ENCODE data around the gene KIAA1614.

The KIAA1614 gene

DNA sequence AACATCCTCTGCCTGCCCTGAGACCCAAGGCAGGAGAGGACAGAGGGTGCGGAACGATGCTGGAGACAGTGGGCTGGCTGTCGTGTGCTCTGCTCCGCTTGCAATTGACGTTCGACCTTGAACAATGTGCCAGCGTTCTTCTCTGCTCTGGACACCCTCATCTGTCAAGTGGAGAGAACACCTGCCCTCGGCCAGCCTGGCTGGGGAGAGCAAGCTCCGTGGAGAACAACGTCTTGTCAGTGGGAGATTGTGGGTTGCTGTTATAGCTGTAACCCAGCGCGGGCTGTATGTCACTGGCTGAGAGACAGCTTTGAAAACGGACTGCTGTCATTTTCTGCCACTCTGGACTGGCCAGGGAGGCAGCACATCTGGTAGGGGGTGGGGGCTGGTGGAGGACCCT, 14.7 kb downstream of the KIAA1614 start:
- no peak for DNase-seq

DNA sequence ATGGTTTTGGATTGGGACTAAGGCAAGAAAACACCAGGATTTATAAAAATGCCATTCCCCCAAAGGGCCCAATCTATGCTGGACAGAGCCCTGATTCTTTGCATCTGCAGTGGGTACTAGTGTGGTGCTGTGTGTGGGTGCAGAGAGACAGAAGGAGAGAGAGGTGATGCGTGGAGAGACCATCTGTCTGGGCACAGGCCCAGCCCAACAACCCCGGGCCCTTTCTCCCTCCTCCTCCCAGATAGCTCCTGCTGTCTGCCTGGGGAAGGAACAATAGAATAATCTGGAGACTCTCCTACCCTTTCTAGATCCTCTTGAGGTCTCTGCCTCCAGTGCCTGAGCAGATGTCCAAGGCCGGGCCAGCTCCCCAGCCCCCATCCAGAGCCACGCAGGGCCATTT, 15.1 kb downstream of the KIAA1614 start:
- no peak for DNase-seq

DNA sequence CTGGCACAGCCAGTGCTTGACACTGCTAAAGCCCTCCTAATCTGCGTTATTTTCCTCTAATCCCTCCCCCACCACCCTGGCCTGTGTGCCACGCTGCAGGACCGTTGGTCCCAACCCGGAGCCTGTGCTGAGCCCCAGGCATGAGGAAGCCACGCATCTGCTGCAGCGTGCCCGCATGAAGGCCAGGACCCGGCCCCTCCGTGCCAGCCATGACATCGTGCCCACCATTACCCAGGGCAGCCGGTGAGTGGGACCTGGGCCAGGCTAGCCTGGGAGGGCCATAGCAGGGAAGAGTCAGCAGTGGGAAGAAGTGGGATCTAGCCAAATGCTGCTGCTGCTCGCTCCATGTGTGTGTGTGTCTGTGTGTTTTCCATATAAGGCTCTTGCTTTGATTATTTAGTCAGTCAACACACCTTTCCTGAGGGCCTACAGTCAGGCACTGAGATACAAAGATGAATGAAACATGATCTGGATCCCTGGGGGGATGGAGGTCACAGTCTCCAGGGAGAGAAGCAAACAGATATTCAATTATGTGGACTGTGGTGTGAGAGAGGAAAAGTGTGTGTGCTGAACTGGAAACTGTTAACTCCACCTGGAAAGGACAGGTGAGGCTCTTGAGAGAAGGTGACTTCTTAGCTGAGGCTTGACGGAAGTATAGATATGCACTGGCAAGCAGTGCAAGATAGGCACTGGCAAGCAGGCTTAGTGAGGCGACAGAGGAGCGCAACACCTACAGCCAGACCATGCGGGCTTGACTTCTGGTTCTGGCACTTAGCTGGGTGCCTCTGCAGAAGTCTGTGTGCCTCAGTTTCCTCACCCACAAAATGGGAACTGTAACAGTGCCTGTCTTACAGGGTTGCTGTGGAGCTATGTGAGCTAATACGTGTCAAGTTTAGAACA, 15.9 kb downstream of the KIAA1614 start:
- DNase-seq, result no peak

DNA sequence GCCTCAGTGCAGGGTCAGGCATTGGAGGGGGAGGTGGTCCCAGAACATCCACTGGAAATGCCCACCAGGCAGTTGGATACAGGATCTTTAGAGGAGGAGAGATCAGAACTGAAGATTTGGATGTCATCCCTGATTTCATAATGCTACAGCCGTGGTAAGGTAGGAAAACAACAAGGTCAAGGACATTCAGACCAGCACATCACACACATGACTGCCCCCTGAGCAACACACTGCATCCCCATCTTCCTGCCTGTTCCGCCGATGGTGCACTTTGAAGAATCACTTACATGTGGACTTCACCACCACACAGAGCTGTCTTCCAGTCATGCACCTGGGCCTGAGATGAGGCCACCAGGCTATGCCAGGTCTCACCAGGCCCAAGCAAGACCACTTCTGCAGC, 16.7 kb downstream of the KIAA1614 start:
- no peak for DNase-seq

DNA sequence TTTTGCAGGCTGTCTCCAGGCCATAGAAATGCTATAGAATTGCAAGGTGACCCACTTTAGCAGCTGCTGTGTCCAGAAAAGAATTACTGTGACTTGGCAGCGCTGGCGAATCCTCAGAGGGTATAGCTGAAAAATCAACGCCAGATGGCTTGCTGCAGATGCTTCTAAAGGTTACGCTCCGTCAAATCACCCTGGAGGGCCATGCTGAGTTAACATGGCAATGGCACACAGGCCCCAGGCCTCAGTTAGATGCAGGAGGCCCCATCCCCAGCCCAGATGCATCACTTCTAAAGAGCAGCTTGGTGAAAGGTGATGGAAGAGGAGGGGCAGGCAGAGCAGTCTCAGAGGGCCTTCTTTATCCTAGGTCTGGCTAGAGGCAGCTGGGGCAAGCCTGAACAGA, 18.0 kb downstream of the KIAA1614 start:
- no peak for DNase-seq

DNA sequence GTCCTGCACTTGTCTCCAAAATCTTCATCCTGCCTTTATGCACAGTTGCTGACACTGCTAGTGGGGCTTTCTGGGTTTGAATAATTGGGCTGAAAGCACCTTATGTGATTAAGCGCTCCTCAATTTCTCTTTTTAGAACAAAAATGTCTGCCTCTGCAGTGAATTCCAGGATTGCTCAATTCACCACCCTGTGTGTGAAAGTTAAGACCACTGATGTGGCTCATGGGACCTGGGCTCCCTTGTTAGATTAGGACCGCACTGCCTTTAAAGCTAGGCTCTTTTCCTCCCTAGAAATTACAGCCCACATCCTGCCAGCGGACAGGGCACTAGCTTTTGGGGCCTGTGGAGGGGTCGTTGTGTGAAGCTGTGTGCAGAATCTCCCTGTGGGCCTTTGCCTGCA, 18.8 kb downstream of the KIAA1614 start:
- no peak for DNase-seq

DNA sequence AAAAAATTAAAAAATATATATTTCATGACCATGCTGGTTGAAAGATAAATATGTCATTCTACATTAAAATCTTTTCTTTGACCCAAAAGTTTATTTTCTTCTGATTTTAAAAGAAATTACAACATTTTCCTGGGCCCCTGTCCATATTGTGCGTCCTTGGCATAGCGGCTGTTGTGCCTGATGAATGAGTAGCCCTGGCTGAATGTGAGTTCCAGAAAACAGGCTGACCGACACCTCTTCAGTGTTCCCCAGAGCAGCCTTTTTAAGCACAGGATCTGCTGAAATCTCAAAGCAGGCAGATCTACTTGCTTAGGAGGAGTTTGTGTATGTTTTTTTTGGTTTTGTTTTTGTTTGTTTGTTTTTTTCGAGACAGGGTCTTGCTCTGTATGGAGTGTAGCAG, 19.7 kb downstream of the KIAA1614 start:
- DNase-seq, result no peak

DNA sequence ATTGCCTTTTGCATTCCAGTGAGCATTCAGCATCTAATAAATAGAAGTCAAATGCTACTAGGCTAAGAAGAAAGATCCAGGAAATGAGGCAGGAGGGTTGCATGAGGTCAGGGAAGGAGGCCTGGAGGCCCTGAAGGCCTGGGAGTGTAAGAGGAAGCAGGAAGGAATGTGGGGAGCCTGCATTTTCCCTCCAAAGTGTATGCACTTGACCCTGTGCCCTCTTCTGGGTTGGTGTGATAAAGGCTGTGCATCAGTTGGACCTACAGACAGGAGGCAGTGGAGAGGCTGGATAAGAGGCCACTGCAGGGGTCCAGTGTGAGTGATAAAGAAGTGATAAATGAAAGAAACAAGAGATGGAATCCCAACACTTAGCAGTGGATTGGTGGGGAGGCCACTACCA, 20.4 kb downstream of the KIAA1614 start:
- no peak for DNase-seq

DNA sequence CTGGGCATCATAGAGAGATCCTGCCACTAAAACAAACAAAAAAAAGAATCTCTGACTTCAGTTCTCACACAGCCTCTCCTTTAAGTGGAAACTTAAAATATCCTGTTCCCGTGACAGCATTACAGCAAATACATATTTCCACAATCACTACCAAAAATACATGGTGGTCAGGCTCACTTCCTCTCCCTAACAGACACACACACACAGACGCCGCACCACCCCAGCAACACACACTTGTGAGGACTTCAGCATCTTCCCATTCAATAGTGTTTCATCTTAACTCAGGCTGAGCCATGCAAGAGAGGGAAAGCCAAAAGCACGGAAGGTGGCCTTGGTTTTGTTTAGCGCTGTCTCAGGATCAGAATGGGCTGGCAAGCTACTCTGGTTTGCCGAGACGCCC, 21.9 kb downstream of the KIAA1614 start:
- no peak for DNase-seq

DNA sequence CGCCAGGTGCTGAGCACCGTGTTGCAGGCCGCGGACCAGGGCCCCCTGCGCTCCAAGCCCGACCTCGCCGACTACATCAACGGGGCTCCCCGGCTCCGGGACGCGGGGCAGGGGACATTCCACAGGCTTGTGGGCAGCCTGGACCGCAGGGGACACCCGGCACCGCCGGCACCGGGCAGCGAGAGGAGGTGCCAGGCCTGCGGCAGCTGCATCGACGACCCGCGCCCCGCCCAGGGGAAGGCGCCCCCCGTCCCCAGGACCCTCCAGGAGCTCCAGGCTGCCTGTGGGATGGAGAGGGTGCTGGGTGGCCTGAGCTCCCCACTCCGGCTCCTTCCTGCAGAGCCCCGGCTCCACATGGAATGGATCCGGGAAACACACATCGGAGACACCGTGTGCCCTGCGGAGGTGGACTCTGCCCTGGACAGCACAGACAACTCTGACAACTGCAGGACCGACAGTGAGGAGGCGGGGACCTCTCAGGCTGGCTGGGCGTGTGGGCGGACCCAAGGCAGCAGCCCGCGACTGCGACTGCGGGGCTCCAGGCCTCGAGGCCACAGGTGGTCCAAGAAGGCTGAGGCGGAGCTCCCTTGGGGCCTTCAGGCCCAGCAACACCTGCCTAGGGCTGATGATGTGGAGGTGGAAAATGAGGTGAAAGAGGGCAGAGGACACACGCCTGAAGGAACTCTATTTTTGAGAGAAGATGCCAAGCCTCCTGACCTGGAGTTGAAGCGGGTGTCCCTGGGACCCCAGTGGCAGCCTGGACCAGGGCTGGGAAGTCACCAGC, 22.8 kb downstream of the KIAA1614 start:
- DNase-seq, result no peak

DNA sequence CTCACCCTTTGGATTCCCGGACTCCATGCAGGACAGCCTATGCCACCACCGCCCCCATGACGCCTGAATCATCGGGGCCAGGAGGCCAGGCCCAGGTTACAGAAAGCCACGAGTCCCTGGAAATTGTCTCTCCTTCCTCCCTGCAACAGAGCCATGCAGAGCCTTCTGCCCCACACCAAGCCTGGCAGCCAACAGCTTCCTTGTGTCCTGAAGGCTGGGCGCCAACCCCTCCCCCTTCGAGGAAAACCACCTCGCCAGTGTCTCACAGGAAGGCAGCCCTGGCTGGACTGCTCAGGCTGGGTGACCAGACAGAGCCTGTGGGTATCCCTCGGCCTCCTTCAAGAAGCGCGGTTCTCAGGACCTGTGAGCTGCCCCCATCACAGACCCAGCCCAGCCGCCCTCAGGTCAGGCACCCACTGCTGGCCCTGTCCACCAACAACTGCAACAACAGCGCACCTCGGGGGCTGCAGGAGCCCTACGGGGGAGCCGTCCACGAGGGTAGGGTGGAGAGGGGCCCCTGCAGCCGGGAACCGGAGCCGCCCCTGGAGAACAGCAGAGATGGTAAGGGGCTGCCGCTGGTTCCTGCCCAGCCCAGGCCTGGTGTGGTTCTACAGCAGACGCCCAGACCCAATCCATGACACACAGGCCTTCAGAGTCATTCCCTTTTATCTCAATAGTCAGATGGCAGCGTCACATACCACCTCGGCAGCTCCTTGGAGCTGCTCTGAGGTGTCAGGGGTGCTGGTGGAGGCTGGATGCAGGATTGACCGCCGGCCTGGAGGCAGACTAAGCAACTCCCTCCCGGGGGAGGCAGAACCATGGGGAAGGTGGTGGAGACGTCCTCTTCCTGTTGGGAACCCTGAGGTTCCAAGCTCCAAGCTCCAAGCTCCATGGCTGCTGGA, 23.7 kb downstream of the KIAA1614 start:
- no peak for DNase-seq

DNA sequence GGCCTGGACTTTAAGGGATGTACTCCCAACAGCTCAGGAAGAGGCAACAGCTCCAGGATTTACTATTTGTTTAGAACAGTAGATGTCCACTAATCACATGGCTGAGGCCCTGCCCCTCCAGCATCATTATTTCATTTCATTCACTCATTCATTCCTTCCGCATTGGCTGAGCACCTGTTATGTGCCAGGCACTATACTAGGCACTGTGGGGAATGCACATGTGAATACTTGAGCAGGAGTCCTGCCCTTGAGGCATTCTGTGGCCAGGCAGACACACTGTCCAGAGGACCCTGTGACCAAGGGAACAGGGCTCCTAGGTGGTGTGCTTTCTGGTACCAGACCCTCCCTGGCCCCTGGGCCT, 24.3 kb downstream of the KIAA1614 start:
- DNase-seq, result no peak

DNA sequence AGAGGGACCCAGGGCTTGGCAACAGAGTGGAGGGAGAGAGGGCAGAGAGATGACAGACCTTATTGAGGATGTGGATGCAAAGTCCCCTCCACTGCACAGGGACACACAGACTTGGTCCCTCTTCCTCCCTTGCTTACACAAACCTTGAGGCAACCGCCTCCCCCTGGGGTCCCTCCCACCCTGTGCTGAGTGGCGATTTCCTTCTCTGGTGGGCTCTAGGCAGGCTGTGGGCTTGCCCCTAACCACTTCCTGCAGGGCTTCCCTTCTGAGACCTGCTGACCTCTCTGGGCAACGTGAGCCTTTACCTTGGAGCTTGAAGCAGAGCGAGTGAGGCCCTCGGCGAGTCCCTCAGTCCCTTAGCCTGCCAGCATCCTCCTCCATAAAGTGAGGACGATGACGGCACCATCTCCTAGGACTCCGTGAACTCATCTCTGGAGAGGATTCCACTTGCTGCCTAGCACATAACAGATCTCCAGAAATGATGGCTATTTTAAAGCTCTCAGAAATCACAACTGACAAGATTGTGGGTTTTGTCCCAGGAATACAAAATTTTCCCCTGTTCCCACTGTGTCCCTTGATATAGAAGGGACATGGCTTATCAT, 25.0 kb downstream of the KIAA1614 start:
- no peak for DNase-seq

DNA sequence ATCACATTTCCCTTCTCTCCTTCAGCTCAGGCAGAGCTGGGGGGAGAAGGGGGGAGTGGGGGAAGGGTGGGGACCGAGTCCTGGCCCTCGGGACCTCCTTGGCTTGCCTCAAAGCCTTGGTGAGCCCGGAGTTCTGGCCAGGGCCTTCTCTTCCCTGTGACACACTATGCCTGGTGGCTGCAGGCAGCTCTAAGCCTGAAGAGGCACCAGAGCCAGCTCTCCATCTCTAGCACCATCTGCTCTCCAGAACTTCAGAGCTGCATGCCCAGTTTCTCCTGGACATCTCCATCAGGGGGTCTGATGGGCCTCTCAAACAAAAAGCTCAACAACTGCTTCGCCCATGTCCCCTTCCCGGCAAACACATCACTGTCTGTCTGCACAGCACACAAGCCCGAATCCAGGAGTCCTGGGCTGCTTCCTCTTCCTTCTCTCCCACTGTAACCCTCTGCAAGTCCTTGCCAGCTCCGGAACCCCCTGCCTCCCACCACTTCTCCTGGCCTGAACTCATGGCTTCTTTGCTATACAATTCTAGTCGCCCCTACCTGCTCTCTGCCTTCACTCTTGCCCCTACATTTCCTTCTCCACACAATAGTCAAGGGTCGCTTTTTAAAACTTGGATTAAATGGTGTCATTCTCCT, 26.5 kb downstream of the KIAA1614 start:
- DNase-seq, result no peak

DNA sequence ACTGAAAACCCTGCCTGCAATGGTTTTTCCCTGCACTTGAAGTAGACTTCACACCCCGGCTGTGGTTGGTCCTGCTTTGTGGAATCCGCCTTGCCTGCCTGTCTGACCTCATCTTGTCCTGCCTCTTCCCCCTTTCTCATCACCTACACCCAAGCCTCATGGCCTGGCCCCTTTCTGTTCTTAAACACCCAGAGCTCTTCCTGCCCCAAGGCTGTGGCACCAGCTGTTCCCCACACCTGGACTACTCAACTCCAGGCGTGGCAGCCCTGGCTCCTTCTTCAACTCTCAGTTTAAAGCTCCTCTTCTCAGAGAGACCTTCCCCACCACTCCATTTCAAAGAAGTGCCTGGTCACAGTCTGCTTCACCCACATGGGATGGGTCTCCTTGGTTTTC, 27.0 kb downstream of the KIAA1614 start:
- no peak for DNase-seq

DNA sequence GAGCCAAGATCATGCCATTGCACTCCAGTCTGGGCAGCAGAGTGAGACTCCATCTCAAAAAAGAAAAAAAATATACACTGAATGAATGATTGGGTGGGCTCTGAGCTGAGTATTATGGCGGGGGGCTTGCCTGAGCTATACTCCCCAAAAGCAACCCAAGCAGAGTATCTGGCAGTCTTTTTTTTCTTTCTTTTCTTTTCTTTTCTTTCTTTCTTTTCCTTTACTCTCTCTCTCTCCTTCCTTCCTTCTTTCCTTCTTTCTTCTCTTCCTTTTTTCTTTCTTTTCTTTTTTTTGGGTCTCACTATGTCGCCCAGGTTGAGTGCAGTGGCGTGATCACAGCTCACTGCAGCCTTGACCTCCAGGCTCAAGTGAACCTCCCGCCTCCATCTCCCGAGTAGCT, 27.7 kb downstream of the KIAA1614 start:
- no peak for DNase-seq

DNA sequence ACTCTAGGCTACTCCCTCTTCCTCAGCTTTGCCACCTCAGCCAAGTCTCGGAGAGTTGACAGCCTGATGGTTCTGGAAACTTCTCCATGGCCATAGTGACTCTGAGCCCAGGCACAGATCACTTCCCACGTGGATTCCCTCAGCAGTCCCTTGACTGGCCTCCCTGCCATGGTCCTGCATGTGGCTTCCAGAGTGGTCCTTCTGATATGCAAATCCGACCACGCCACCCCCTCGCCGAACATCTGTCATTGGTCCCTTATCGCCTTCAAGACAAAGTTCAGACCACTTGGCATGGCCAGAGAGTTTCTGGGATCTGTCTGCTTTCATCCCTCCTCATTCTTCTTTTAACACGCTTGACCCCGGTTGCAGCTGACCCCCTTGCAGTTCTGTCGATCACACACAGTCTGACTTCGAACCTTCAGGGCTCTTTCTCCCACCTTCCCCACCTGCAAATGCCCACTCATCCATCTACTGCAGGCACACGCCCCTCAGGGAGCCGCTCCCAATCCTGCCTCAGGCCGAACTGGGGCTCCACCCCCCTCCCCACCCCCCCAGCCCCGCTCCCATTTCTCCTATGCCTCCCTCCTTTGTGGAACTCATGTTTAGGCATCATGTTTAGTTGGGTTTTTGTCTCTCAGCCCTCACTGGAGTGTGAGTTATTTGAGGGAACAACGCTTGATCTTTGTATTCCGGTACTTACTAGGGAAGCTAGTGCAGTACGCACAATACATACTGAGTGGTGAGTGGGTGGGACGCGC, 29.0 kb downstream of the KIAA1614 start:
- DNase-seq, result no peak

DNA sequence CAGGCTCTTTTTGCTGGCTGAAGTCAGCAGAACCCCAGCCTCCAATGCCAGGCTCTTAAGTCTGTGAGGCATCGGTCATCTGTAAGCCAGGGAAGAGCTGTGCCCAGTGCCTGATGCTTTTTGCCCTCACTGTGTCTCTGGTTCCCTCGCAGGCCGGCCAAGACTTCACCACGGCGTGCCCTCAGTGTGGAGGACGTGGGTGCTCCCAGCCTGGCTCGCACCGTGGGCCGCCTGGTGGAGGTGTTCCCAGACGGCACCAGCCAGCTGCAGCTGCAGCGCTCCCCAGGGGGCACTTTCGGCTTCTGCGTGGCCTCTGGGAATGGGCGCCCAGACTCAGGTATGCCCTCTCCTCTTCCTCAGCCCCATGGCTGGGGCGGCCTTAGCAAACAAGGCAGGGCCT, 32.5 kb downstream of the KIAA1614 start:
- DNase-seq, result no peak

DNA sequence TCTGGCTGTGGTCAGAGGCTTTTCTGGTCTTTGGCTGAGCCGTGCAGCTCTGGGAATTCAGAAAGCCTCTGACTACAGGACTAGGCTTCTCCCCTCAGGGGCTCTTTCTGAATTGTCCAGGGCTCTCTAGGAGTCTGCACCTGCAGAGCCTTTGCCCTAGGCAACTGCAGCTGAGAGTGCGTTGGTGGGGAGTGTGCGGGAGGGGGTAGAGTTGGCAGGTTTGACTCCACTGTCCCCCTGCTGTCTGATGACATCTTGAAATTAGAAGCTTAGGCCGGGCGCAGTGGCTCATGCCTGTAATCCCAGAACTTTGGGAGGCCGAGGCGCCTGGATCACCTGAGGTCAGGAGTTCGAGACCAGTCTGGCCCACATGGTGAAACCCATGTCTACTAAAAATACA, 32.9 kb downstream of the KIAA1614 start:
- no peak for DNase-seq

DNA sequence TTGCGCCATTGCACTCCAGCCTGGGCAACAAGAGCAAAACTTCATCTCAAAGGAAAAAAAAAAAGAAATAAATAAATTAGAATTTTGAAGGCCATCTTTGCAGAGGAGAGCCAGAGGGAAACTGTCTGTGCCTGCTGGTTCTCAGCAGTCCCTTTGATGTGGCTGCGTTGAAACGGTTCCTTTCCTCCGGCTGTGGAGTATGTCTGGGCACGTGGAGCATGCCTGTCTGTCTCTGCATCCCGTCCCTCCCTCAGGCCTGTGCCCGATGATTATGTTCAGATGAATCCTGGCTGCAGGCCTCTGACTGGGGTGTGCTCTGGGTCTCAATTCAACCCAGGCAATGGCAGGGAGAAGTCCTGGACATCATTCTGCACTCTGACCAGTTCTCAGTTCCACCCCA, 33.4 kb downstream of the KIAA1614 start:
- DNase-seq, result no peak

Data from CD4-positive, alpha-beta T cell treated with Interleukin-21 for 1 hour (primary cell).